ENCODE results near the gene FMNL2. TPM values are rescaled to one million over a fixed set of nuclear protein-coding genes. Genes with fewer than 3 reads are reported as not detected.

The FMNL2 gene
- total and polyA plus RNA-seq, 10 donors, result 8.8 to 59.3 (median 33.5) TPM

GRCh38 chr2:152462779-152463178 lies 127.8 kb downstream of the FMNL2 start:
- WGBS, 5 donors, result 78 to 87% (median 81%) methylated on average over 5 of the region's 5 CpGs
- Histone ChIP-seq H3K9me3 (no peaks in the 10 kb centered on the region), H3K4me1 (peaks cover 5 to 35% (median 32%) of the 10 kb centered on the region in 6 donors), H3K36me3 (no peaks in the 10 kb centered on the region), H3K4me3 (no peak overlapping the region), H3K27me3 (replicated peaks in 1 of 7) (no peaks in the 10 kb centered on the region), H3K27ac (no peak overlapping the region)
- no peak for DNase-seq
- intact Hi-C loops (cut with DNase I; ENCODE audit: low total_unique reads), result no loop called here
- TF ChIP-seq POLR2A (IDR thresholded peaks at IDR 0.05), result no peak
- no peak for TF ChIP-seq POLR2AphosphoS5 (IDR thresholded peaks at IDR 0.05)
- no peak for TF ChIP-seq CTCF (IDR thresholded peaks at IDR 0.05 in 8 of 11, conservative IDR thresholded peaks at IDR 0.05 in 3 of 11)

- H3K27me3 ChIP-seq (replicated peaks in 1 of 7), result no peaks in the 10 kb centered on the region
- H3K4me1 ChIP-seq, result peaks cover 19 to 57% (median 52%) of the 10 kb centered on the region in 6 donors
- no peak overlapping the region for H3K4me3 ChIP-seq
- no peak for DNase-seq
- no peaks in the 10 kb centered on the region for H3K36me3 ChIP-seq
- 84 to 93% (median 92%) methylated on average over 7 of the region's 7 CpGs for WGBS, 5 donors
- TF ChIP-seq POLR2AphosphoS5 (IDR thresholded peaks at IDR 0.05) (no peak), CTCF (IDR thresholded peaks at IDR 0.05 in 8 of 11, conservative IDR thresholded peaks at IDR 0.05 in 3 of 11) (no peak), POLR2A (IDR thresholded peaks at IDR 0.05) (no peak)
- H3K27ac ChIP-seq, result peak overlapping the region in 1 of 8 donors; percentile 82
- H3K9me3 ChIP-seq, result no peaks in the 10 kb centered on the region
- intact Hi-C loops (cut with DNase I; ENCODE audit: low total_unique reads), result no loop called here
These were observed 130.0 kb downstream of the FMNL2 start for GRCh38 chr2:152464851-152465470.

GRCh38 chr2:152465541-152465940 lies 130.6 kb downstream of the FMNL2 start:
- intact Hi-C loops (cut with DNase I; ENCODE audit: low total_unique reads), result no loop called here
- TF ChIP-seq CTCF (IDR thresholded peaks at IDR 0.05 in 8 of 11, conservative IDR thresholded peaks at IDR 0.05 in 3 of 11) (no peak), POLR2AphosphoS5 (IDR thresholded peaks at IDR 0.05) (no peak), POLR2A (IDR thresholded peaks at IDR 0.05) (no peak)
- DNase-seq, result no peak

GRCh38 chr2:152466041-152466440 lies 131.1 kb downstream of the FMNL2 start:
- WGBS, 5 donors, result 61 to 85% (median 74%) methylated on average over 6 of the region's 6 CpGs
- Histone ChIP-seq H3K27ac (peak overlapping the region in 4 of 8 donors; percentile 69 to 82 (median 82)), H3K9me3 (no peaks in the 10 kb centered on the region), H3K4me3 (peak overlapping the region in 1 of 8 donors; percentile 18), H3K36me3 (no peaks in the 10 kb centered on the region), H3K4me1 (peaks cover 23 to 60% (median 54%) of the 10 kb centered on the region in 6 donors), H3K27me3 (replicated peaks in 1 of 7) (no peaks in the 10 kb centered on the region)
- intact Hi-C loops (cut with DNase I; ENCODE audit: low total_unique reads), result no loop called here
- DNase-seq, result no peak
- TF ChIP-seq POLR2AphosphoS5 (IDR thresholded peaks at IDR 0.05) (peak in 1 of 3 donors; percentile 25), POLR2A (IDR thresholded peaks at IDR 0.05) (no peak), CTCF (IDR thresholded peaks at IDR 0.05 in 8 of 11, conservative IDR thresholded peaks at IDR 0.05 in 3 of 11) (no peak)

More at GRCh38 chr2:152465541-152465940, 130.6 kb downstream of the FMNL2 start:
- H3K9me3 ChIP-seq, result no peaks in the 10 kb centered on the region
- WGBS, 5 donors, result 75 to 90% (median 84%) methylated on average over 3 of the region's 3 CpGs
- no peak overlapping the region for H3K4me3 ChIP-seq
- H3K36me3 ChIP-seq, result no peaks in the 10 kb centered on the region
- H3K27me3 ChIP-seq (replicated peaks in 1 of 7), result no peaks in the 10 kb centered on the region
- peaks cover 20 to 60% (median 54%) of the 10 kb centered on the region in 6 donors for H3K4me1 ChIP-seq
- H3K27ac ChIP-seq, result peak overlapping the region in 3 of 8 donors; percentile 69 to 82 (median 82)

Measured in spleen (tissue), 11 donors.